ENCODE measurements around the gene SAV1.

SAV1 gene

GRCh38 chr14:50667996-50668825, at the start of gene SAV1:
SAV1 (minus strand) TSS chr14:50668306; CDS start chr14:50667967, 339 bp downstream.
- no peaks in the 10 kb centered on the region for H3K27me3 ChIP-seq (ENCODE audit: control insufficient read depth, insufficient read depth, low read length)
- H3K27ac ChIP-seq, result peak within 1 kb of the TSS; percentile 89
- peak within 1 kb of the TSS; percentile 98 for H3K4me3 ChIP-seq (ENCODE audit: low read depth, low read length)
- no peak for TF ChIP-seq CTCF (IDR thresholded peaks at IDR 0.05)
- peak within 1 kb of the TSS; percentile 99 for H2AFZ ChIP-seq
- H3K9me3 ChIP-seq (ENCODE audit: control insufficient read depth, low read length), result no peaks in the 10 kb centered on the region
- H3K4me1 ChIP-seq, result no peaks in the 10 kb centered on the region
- H3K9ac ChIP-seq, result peak within 1 kb of the TSS; percentile 70
- peaks cover 12% of the 10 kb centered on the region for H3K79me2 ChIP-seq
- H3K36me3 ChIP-seq (ENCODE audit: control insufficient read depth, insufficient read depth, low read length), result no peaks in the 10 kb centered on the region
- H3K4me2 ChIP-seq (ENCODE audit: low read length), result peak within 1 kb of the TSS; percentile 93

- Histone ChIP-seq H3K4me2 (ENCODE audit: low read length) (no peak overlapping the region), H3K4me1 (no peaks in the 10 kb centered on the region), H3K27me3 (ENCODE audit: control insufficient read depth, insufficient read depth, low read length) (no peaks in the 10 kb centered on the region), H2AFZ (no peak overlapping the region), H3K27ac (no peak overlapping the region), H3K9me3 (ENCODE audit: control insufficient read depth, low read length) (no peaks in the 10 kb centered on the region), H3K9ac (no peak overlapping the region), H3K4me3 (ENCODE audit: low read depth, low read length) (no peak overlapping the region), H3K36me3 (ENCODE audit: control insufficient read depth, insufficient read depth, low read length) (no peaks in the 10 kb centered on the region), H3K79me2 (no peaks in the 10 kb centered on the region)
- TF ChIP-seq CTCF (IDR thresholded peaks at IDR 0.05), result no peak
These were observed 49.7 kb upstream of the SAV1 start for GRCh38 chr14:50717811-50718210.

- Histone ChIP-seq H3K27ac (no peak overlapping the region), H3K27me3 (ENCODE audit: control insufficient read depth, insufficient read depth, low read length) (no peaks in the 10 kb centered on the region), H3K9ac (no peak overlapping the region), H2AFZ (no peak overlapping the region), H3K9me3 (ENCODE audit: control insufficient read depth, low read length) (no peaks in the 10 kb centered on the region), H3K4me2 (ENCODE audit: low read length) (no peak overlapping the region), H3K4me1 (no peaks in the 10 kb centered on the region), H3K79me2 (no peaks in the 10 kb centered on the region), H3K4me3 (ENCODE audit: low read depth, low read length) (no peak overlapping the region), H3K36me3 (ENCODE audit: control insufficient read depth, insufficient read depth, low read length) (no peaks in the 10 kb centered on the region)
- TF ChIP-seq CTCF (IDR thresholded peaks at IDR 0.05), result peak; percentile 41
These were observed 46.5 kb upstream of the SAV1 start for GRCh38 chr14:50714450-50715073.

- H3K9me3 ChIP-seq (ENCODE audit: control insufficient read depth, low read length), result no peaks in the 10 kb centered on the region
- H2AFZ ChIP-seq, result no peak overlapping the region
- H3K4me3 ChIP-seq (ENCODE audit: low read depth, low read length), result no peak overlapping the region
- H3K36me3 ChIP-seq (ENCODE audit: control insufficient read depth, insufficient read depth, low read length), result no peaks in the 10 kb centered on the region
- H3K27me3 ChIP-seq (ENCODE audit: control insufficient read depth, insufficient read depth, low read length), result no peaks in the 10 kb centered on the region
- TF ChIP-seq CTCF (IDR thresholded peaks at IDR 0.05), result no peak
- H3K9ac ChIP-seq, result no peak overlapping the region
- no peaks in the 10 kb centered on the region for H3K79me2 ChIP-seq
- no peak overlapping the region for H3K4me2 ChIP-seq (ENCODE audit: low read length)
- no peaks in the 10 kb centered on the region for H3K4me1 ChIP-seq
- H3K27ac ChIP-seq, result no peak overlapping the region
These were observed 42.9 kb upstream of the SAV1 start for GRCh38 chr14:50711043-50711442.

Data from parathyroid adenoma (tissue), 2 donors.